Globus pallidus (tissue), 1 donor: ENCODE measurements around the gene GET4.
"Not testable (repeated sequence)": the region's sequence is repeated elsewhere in the genome, so short reads cannot be mapped to it uniquely, and the experiment has no call there.

ENCODE experiments used
- DNase-seq: peaks from one replicate; pipeline ENCODE4 v3.0.0-alpha.2; 2015; ENCODE audit warnings: low spot score

Gene GET4

DNA sequence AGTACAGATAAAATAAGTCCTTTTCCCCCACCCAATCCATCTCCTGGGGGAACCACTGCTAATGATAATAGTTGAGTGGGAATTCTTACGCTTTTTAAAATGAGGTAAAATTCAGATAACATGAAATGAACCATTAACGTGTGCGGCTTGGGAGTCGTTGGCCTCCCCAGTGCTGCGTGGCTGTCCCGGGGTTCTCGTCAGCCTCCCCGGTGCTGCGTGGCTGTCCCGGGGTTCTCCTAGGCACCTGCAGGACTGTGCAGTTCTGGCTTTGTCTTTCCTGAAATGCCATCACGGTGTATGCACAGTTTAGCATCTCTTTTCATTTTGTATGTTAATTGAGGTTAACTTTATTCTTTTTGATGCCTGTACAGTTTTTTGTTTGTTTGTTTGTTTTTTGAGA lies 30.6 kb upstream of the GET4 start:
- no peak for DNase-seq

DNA sequence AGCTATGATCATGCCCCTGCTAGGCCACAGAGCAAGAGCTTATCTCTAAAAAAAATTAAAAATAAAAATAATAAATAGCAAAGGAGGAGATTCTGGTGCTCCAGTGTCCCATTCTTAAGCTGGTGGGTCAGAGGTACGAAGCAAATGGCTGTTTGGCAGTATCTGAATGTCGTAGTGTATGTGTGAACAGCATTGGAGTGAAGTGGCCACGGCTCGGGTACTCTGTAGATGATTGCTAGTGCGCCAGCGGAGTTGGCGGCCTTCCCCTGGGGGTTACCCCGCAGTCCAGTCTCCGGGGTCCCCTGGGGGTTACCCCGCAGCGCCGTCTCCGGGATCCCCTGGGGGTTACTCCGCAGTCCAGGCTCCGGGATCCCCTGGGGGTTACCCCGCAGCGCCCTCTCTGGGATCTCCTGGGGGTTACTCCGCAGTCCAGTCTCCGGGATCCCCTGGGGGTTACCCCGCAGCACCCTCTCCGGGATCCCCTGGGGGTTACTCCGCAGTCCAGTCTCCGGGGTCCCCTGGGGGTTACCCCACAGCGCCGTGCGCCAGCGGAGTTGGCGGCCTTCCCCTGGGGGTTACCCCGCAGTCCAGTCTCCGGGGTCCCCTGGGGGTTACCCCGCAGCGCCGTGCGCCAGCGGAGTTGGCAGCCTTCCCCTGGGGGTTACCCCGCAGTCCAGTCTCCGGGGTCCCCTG lies 29.2 kb upstream of the GET4 start:
- not testable (repeated sequence) for DNase-seq

DNA sequence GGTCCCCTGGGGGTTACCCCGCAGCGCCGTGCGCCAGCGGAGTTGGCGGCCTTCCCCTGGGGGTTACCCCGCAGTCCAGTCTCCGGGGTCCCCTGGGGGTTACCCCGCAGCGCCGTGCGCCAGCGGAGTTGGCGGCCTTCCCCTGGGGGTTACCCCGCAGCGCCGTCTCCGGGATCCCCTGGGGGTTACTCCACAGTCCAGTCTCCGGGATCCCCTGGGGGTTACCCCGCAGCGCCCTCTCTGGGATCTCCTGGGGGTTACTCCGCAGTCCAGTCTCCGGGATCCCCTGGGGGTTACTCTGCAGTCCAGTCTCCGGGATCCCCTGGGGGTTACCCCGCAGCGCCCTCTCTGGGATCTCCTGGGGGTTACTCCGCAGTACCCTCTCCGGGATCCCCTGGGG lies 28.6 kb upstream of the GET4 start:
- not testable (repeated sequence) for DNase-seq

DNA sequence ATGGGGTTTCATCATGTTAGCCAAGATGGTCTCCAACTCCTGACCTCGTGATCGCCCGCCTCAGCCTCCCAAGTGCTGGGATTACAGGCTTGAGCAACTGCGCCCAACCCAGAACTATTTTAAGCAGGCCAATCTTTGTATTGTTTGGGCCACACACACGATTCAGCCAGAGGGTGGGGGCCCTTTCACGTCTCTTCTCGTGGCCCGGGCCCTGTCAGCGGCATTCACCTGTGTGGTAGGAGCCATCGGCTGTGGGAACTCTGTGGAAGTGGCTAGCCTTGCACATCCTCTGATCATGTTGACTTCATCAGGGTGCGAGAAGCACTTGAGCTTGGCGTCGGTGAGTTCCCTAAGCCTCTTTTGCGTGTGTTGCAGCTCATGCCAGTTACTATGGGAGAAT lies 27.2 kb upstream of the GET4 start:
- DNase-seq: no peak

DNA sequence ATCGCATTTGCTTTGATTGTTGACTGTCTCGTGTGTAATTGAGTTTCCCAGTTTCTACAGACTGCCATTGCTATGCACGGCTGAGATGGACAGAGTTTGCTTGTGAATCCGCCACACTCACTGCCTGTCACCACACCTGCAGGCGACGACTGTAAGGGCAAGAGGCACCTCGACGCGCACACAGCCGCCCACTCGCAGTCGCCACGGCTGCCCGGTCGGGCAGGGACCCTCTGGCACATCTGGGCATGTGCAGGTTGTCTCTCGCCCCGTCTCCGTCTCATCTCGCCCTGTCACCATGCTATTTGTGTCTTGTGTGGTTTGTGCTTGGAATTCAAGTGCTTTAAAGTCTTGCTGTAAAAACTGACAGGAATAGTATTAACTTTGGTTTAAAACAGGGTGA lies 26.6 kb upstream of the GET4 start:
- DNase-seq: no peak

DNA sequence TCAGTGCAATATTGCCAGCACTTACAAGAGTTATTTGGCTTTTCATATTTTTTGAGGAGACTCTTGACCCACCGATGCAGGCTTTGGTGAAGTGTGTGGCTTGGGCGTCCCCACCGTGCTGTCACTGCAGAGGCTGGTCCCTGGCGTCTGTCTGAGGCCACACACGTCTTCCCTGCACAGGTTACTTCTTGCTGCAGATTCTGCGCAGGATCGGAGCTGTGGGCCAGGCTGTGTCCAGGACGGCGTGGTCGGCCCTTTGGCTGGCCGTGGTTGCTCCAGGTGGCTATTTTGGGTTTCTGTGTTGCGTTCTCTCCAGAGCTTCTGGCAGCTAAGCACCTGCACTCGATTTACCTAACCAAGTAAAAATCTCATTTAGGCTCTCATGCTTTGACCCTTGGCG lies 25.1 kb upstream of the GET4 start:
- no peak for DNase-seq

DNA sequence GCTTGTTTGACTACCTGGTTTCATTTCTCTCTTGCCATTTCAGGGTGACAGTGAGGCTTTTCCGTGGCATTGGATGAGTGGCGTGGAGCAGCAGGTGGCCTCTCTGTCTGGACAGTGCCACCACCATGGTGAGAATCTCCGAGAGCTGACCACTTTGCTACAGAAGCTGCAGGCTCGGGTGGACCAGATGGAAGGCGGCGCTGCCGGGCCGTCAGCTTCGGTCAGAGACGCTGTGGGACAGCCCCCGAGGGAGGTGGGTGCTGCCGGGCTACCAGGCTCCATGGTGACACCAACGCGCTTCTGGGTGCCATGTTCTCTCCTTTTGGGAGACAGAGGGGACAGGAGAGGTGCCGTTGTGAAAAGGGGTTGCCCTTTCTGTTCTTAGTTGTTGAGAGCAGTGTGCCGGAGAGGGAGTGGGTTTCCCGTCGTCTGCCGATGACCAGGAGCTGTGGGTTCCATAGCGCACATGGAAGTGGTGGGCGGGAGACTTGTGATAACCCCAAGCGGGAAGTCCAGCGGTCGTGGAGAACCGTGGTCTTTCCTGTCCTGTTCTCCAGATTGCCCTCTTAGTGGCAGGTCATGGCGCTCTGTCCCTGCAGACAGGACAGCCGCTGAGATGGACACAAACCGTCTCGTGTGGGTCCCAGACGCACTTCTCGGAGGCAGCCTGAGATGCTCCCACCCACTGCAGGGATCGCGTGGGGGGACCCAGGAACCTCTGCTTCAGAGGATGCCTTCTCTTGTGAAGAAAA lies 22.8 kb upstream of the GET4 start:
- no peak for DNase-seq

DNA sequence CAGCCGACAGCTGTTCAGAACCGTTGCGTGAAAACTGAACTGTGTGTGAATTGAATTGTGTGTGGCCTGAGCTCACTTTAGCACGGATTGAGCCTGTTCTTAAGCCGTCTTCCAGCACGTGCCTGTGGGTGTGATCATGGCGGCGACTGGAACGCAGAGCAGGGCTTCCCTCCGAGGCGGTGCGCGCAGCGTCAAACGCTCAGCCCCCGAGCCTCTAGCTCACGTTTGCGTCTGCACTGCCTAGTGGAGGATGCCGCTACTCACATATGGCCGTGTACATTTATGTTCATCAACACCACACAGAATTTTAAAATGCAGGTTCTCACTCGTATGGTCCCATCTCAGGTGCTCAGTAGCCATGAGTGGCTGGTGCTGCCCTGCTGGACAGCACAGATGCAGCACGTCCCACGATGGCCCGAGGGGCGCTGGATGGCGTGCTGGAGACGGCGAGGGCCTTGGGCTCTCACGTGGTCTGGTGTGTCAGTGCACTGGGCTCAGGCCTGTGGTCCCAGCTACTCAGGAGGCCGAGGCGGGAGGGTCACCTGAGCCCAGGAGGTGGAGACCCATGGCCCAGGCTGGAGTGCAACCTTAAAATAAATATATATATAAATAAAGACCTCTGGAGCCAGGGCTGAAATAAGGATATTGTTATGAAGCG lies 22.1 kb upstream of the GET4 start:
- no peak for DNase-seq

DNA sequence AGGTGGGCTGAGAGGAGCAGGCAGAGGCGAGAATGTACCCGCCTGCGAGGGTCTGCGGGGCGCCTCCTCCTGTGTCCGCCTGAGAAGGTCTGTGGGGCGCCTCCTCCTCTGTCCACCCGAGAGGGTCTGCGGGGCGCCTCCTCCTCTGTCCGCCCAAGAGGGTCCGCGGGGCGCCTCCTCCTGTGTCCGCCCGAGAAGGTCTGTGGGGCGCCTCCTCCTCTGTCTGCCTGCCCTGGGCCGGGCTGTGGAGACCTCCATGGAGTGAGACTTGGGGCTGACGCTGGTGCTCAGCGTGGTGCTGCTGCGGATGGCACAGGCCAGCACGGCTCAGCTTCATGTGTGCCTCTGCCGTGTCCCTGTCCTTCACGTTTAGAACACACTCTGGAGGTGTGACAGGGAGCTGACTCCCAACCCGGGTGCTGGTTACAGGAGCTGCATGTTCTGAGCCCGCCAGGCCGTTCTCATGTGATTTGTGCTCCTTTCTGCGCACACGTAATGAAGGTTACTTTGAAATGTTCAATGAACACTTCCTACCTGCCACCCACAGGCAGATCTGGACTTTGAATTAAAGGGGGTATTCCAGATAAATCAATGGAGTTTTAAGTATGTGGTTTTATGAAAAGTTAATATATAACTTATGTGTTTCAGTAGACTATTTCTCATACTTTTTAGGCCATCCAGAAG lies 20.5 kb upstream of the GET4 start:
- DNase-seq: no peak

DNA sequence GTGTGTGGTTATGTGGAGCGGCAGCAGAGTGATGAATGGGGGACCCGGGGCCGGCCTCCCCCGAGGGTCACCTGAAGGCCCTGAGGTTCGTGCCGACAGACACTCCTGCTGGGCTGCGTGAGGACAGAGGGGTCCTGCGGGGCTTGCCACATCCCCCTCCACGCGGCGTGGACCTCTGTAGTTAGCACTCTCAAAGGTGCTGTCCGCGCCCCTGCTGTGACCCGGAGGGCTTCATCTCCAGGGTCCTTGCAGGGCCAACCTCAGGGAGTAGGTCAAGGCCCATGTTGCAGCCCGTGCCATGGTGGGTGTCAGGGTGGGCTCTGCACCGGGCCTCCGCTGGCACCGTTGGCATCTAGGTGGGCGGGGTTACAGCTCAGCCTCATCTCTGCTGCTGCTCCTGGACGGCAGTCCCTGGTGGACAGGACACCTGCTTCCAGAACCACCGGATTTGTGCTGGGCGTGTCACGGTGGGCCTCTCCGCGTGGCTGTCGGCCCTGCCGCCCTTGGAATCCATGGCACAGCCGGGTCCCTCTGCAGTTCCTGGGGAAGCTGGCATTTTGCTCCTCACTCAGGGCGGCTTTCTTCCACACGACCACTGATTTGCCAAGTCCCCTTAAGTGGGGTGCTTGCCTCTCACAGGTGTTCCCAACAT lies 19.8 kb upstream of the GET4 start:
- DNase-seq: no peak

DNA sequence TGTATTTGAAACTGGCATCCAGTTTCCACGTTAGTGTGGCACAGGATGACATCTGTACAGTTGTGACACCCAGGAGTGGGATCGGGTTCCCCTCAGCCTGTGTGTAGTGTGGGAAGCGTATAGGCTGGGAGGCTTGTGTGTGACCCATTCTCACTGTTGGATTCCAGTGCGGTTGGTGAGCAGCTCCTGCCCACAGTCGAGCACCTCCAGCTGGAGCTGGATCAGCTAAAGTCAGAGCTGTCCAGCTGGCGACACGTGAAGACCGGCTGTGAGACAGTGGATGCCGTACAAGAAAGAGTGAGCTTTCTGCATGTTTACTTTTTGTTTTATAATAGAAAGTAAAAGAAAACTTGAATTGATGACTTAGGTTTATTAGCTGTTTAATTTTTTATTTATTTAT lies 18.7 kb upstream of the GET4 start:
- no peak for DNase-seq

DNA sequence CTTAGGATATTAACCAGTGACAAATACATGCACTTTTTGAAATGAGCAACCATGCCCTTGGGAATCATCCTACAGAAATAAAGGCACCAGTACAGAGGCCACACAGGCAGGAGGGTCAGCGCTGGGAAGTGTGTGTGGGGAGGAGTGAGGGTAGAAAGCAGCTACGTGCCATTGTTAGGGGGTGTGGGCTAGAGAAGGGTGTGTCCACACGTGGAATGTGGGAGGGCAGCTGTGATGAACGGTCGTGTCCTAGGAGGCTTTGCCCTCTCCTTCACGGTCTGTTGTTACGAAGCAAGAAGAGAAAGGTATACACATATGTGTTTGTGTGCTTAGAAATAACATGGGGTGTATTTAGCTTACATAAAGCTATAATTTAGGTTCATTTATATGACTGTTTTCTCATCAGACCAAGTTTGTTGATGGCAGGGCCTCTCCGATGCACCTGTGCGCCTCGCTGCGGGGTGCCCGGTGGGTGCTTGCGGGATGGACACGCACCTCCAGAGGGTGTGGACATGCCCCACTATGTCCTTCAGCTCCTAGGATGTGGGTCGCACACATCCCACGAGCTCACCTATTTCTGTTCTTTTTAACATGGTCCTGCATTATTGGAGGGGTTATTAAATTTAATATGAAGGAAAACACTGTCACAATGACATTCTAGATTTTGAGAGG lies 16.9 kb upstream of the GET4 start:
- no peak for DNase-seq

DNA sequence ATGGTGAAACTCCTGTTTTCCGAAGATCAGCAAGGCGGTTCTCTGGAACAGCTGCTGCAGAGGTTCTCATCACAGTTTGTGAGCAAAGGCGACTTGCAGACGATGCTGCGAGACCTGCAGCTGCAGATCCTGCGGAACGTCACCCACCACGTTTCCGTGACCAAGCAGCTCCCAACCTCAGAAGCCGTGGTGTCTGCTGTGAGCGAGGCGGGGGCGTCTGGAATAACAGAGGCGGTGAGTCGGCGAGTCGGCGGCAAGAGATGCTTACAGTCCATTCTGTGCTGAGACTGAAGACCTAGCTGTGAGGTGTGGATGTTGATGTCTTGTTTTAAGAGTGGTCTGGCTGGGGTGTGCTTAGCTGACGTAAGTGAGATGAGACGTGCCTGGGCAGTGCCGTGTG lies 16.2 kb upstream of the GET4 start:
- DNase-seq: no peak

DNA sequence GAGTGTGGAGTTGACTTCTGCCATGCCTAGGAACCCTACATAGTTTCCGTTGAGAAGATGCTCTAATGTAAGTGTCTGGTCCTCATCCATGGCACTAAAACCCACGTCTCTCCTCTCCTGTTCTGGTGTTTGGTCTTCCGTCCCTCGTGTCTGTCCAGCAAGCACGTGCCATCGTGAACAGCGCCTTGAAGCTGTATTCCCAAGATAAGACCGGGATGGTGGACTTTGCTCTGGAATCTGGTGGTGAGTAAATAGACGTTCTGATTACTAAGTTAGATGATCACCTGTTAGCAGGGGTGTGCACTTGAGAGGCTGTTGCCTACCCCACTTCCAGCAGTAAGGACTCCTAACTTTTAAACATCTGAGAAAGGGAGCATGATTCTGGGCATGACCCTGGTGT lies 15.1 kb upstream of the GET4 start:
- DNase-seq: no peak

DNA sequence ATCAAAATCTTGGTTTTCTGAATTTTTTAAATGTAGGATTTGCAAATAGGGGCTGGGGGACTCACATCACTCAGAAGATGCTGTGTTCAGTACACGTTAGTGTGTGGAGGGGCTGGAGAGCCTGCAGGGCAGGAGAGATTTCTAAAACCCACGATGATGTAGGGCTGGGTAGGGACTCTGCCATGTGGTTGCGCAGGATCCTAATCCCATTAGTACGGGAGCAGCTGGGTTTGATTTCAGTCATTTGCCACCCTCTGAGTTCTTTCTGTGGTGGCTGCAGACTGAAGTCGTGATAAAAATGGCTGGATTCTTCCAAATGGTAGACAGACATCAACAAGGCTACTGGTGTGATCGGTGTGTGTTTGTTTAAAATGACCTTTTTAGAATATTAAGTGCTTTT lies 14.2 kb upstream of the GET4 start:
- no peak for DNase-seq

DNA sequence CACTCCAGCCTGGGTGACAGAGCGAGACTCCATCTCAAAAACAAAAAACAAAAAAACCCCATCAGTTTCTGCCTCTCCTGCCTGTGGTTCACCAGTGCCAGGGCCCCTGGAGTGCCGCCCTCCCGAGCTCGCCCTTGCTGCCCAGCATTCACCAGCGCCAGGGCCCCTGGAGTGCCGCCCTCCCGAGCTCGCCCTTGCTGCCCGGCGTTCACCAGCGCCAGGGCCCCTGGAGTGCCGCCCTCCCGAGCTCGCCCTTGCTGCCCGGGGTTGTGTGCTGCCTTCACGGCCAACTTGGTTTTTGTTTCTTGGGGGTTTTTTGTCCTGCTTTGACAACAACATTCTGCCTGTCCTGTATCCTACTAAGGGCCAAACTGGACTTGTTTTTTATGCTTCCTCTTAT lies 13.2 kb upstream of the GET4 start:
- no peak for DNase-seq

DNA sequence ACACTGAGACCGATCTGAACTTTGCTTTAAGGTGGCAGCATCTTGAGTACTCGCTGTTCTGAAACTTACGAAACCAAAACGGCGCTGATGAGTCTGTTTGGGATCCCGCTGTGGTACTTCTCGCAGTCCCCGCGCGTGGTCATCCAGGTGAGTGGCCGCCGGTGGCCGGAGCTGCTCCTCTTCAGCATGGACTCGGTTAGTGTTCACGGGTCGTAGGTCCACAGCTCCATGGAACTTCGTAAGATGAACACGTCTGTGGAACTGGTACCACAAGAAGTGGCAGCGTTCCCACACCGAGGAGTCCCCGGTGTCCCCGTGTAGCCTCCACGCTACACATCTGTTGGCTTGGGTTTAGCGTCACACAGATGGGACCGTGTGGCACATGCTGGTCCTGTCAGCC lies 10.4 kb upstream of the GET4 start:
- no peak for DNase-seq

DNA sequence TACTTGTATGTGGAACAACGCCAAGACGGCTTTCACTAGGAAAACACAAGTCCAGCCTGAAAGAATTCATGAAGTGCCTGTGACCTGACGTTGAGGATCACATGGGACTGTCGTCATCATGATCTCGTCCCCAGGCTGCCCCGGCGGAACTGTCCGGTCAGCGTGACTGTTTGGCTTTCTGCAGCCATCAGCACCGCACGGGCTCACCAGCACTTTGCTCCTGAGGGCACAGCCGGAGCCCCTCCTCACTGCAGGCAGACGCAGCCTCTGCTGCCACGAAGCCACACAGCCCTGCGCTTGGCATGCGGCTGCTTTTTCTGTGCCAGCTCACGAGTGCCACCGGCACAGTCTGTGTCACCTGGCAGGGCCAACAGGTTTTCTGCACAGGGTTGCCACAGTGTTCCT lies 9.4 kb upstream of the GET4 start:
- DNase-seq: no peak

DNA sequence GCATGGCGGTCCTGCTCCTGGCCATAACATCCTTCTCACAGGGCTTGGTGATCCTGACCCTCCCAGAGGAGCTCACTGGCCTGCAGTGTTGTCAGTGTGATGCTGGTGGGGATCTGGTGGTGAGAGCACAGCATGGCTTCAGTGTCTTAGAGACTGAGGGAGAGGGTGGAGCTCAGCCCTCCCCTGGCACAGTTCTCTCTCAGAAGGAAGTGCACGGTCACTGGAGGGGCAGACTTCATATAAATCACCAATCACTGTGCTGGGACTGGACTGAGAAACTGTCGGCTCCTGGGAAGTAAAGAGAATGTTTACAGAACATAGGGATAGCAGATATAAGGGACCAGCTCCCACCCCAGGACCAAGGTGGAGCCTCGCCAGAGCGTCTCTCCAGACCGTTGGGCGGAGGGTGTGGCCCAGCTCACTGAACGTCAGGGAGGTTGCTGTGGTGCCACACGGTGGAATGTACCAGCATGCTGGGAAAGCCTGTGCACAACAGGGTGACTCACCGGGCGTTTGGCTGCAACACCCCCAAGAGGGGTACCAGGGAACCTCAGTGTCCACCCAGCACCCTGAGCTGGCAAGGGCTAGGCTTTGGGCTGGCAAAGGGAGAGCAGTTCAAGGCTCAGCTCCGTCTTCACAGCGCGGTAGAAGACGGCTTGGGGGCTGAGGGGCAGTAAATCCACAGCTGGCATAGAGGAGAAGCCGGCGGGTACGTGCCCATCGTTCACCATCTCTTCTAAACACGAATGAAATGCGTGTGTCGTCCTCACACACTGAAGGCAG lies 8.8 kb upstream of the GET4 start:
- no peak for DNase-seq

DNA sequence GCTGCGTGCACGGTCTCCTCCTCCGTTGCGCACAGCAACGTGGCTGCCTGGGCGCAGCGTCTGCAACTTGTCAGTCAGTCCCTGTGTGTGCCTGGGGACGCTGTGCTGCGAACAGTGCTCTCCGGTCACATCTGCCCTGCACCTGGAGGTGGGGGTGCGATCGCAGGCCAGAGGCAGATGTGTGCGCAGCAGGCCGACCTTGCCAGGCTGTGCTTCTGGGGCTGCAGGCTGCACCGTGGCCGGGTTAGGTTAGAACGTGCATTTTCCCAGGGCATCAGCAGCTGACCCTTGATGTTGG lies 8.2 kb upstream of the GET4 start:
- DNase-seq: no peak

DNA sequence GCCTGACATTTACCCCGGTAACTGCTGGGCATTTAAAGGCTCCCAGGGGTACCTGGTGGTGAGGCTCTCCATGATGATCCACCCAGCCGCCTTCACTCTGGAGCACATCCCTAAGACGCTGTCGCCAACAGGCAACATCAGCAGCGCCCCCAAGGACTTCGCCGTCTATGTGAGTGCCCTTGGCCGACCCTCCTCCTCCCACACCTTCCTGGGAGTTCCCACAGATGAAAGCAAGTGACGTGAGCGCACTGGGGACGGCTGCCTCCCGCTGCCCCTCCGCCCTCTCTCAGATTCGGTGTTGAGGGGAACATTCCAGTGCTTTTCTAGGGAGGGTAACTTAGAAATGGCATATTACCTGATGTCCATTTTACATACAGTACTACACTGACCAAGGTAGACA lies 7.0 kb upstream of the GET4 start:
- no peak for DNase-seq
